Keratinocyte (primary cell): Measurements from ENCODE around the gene C16orf95.

Experiments used
- CTCF ChIP-seq, 3 experiments: IDR thresholded peaks in 1 of 3; conservative IDR thresholded peaks in 1 of 3; optimal IDR thresholded peaks in 1 of 3; 2 replicates in 2 of 3; 3 replicates in 1 of 3; pipeline versions ENCODE3 to v1.5.1; 2011; ENCODE audit warnings: low read length in 3 of 3, mild to moderate bottlenecking in 3 of 3, moderate library complexity in 2 of 3, control low read depth in 1 of 3, inconsistent platforms in 1 of 3; ENCODE audit not compliant: insufficient read depth in 2 of 3; ENCODE audit errors: extremely low read depth in 1 of 3
- EZH2 ChIP-seq: IDR thresholded peaks from one replicate; pipeline ENCODE4 v1.6.1; 2012; ENCODE audit warnings: inconsistent platforms, mild to moderate bottlenecking, low read length, moderate library complexity

GRCh38 chr16:87353613-87354012 is 36.4 kb upstream of the C16orf95 start:
- TF ChIP-seq CTCF (optimal IDR thresholded peaks at IDR 0.05 in 1 of 3, IDR thresholded peaks at IDR 0.05 in 1 of 3, conservative IDR thresholded peaks at IDR 0.05 in 1 of 3; ENCODE audit: extremely low read depth in 1 of 3, insufficient read depth in 2 of 3, low read length in 3 of 3): no peak
- TF ChIP-seq EZH2: no peak
